Gastrocnemius medialis (tissue), 4 donors: Measurements from ENCODE around the gene CCNB1IP1. TPM values are rescaled to one million over a fixed set of nuclear protein-coding genes. Genes with fewer than 3 reads are reported as not detected.

Experiments
- ATAC-seq, 2 donors: fragments of 150-250 bp; one replicate each; pipeline ENCODE4 v1.9.1; 2016
- DNase-seq, 2 donors: peaks; one replicate each; pipeline ENCODE4 v3.0.0-alpha.2; 2019
- H3K27ac ChIP-seq, 4 donors: fragments of 200-600 bp; sonication (generic); 1 replicate in 1 of 4; 2 replicates in 3 of 4; pipeline ENCODE4 v1.5.1; 2016 to 2018; ENCODE audit warnings: mild to moderate bottlenecking in 2 of 4, moderate library complexity in 1 of 4
- H3K27me3 ChIP-seq, 3 donors: fragments of 200-600 bp; sonication (generic) in 2 of 3; 1 replicate in 1 of 3; 2 replicates in 2 of 3; pipeline versions ENCODE4 v1.5.1 to v1.6.0; 2016 to 2019; ENCODE audit warnings: mild to moderate bottlenecking in 1 of 3, moderate library complexity in 1 of 3
- H3K36me3 ChIP-seq, 2 donors: fragments of 200-600 bp; sonication (generic) in 1 of 2; one replicate each; pipeline ENCODE4 v1.5.1; 2017 to 2018
- H3K4me1 ChIP-seq, 2 donors: fragments of 200-600 bp; sonication (generic) in 1 of 2; one replicate each; pipeline ENCODE4 v1.5.1; 2016 to 2017; ENCODE audit warnings: mild to moderate bottlenecking in 2 of 2
- H3K4me3 ChIP-seq, 4 donors: fragments of 200-600 bp; sonication (generic) in 3 of 4; 1 replicate in 1 of 4; 2 replicates in 3 of 4; pipeline ENCODE4 v1.5.1; 2016 to 2019; ENCODE audit warnings: mild to moderate bottlenecking in 2 of 4
- H3K9me3 ChIP-seq, 3 donors: fragments of 200-600 bp; sonication (generic) in 2 of 3; 1 replicate in 1 of 3; 2 replicates in 2 of 3; pipeline ENCODE4 v1.5.1; 2016 to 2019
- CTCF ChIP-seq, 5 experiments: fragments of 450-650 bp in 3 of 5; fragments of 200-600 bp in 2 of 5; sonication (generic) in 2 of 5; IDR thresholded peaks in 4 of 5; conservative IDR thresholded peaks in 1 of 5; 1 replicate in 4 of 5; 2 replicates in 1 of 5; pipeline ENCODE4 v1.5.1; 2016 to 2019; ENCODE audit warnings: antibody characterized with exemption in 5 of 5, mild to moderate bottlenecking in 3 of 5, moderate library complexity in 3 of 5
- POLR2A ChIP-seq, 2 donors: fragments of 450-650 bp; IDR thresholded peaks; one replicate each; pipeline ENCODE4 v1.6.1; 2017; ENCODE audit warnings: antibody characterized with exemption in 2 of 2, mild to moderate bottlenecking in 2 of 2, moderate library complexity in 2 of 2
- in situ Hi-C, 4 donors: fragments of 200-750 bp; cut with MboI; loops; one replicate each; pipeline versions ENCODE4 v1.15.0 to v1.8.0; 2017; ENCODE audit warnings: low sequenced_read_pairs in 4 of 4
- intact Hi-C: fragments of 100-400 bp; cut with DNase I; formaldehyde crosslinking; loops from one replicate; pipeline ENCODE4 v1.15.1; 2023; ENCODE audit warnings: low total_unique reads
- total RNA-seq, 4 donors: library from RNA; depleted of rRNA; stranded (reverse); fragments of >200 nt; gene quantifications; one replicate each; pipeline versions ENCODE4 v1.1.0 to v1.2.3, GENCODE V29; 2016

The CCNB1IP1 gene
- total RNA-seq, 4 donors from 2014 or later: 15.7 to 42.9 (median 30.2) TPM

- in situ Hi-C loops (loop anchor here (5.0 to 25.0 kb wide), 5 partner anchors 65 to 640 kb away; partner anchors contain the start of genes APEX1 (in 3 of the 4), OSGEP (in 3 of the 4), PIP4P1 (in 3 of the 4) and PNP (in 3 of the 4)), intact Hi-C loops (loop anchor here (10.0 kb wide), 1 partner anchor 757 kb away; the partner anchor contains the start of gene TMEM253)
- Histone ChIP-seq H3K4me1 (peaks cover 5 to 10% of the 10 kb centered on the region in 2 donors), H3K36me3 (peaks cover 2 to 55% of the 10 kb centered on the region in 2 donors), H3K27ac (no peak overlapping the region), H3K9me3 (no peaks in the 10 kb centered on the region), H3K27me3 (no peaks in the 10 kb centered on the region), H3K4me3 (no peak overlapping the region)
- no peak for TF ChIP-seq POLR2A (IDR thresholded peaks at IDR 0.05)
- TF ChIP-seq CTCF (IDR thresholded peaks at IDR 0.05 in 4 of 5, conservative IDR thresholded peaks at IDR 0.05 in 1 of 5): no peak
- DNase-seq: no peak
- ATAC-seq: no peak
Measured at GRCh38 chr14:20347747-20348146, 14.7 kb upstream of the CCNB1IP1 start.

GRCh38 chr14:20346713-20347112 is 13.6 kb upstream of the CCNB1IP1 start:
- H3K27me3 ChIP-seq: no peaks in the 10 kb centered on the region
- peaks cover 5 to 10% of the 10 kb centered on the region in 2 donors for H3K4me1 ChIP-seq
- intact Hi-C loops: loop anchor here (10.0 kb wide), 1 partner anchor 758 kb away; the partner anchor contains the start of gene TMEM253
- no peak overlapping the region for H3K27ac ChIP-seq
- DNase-seq: no peak
- TF ChIP-seq CTCF (IDR thresholded peaks at IDR 0.05 in 4 of 5, conservative IDR thresholded peaks at IDR 0.05 in 1 of 5) (no peak), POLR2A (IDR thresholded peaks at IDR 0.05) (no peak)
- no peak overlapping the region for H3K4me3 ChIP-seq
- in situ Hi-C loops: loop anchor here (5.0 to 25.0 kb wide), 5 partner anchors 66 to 641 kb away; partner anchors contain the start of genes APEX1 (in 3 of the 4), OSGEP (in 3 of the 4), PIP4P1 (in 3 of the 4) and PNP (in 3 of the 4)
- H3K36me3 ChIP-seq: peaks cover 2 to 45% of the 10 kb centered on the region in 2 donors
- no peak for ATAC-seq
- no peaks in the 10 kb centered on the region for H3K9me3 ChIP-seq

- ATAC-seq (no peak), DNase-seq (no peak)
- TF ChIP-seq POLR2A (IDR thresholded peaks at IDR 0.05): no peak
- TF ChIP-seq CTCF (IDR thresholded peaks at IDR 0.05 in 4 of 5, conservative IDR thresholded peaks at IDR 0.05 in 1 of 5): no peak
- peaks cover 5 to 10% of the 10 kb centered on the region in 2 donors for H3K4me1 ChIP-seq
- H3K27me3 ChIP-seq: no peaks in the 10 kb centered on the region
- no peaks in the 10 kb centered on the region for H3K9me3 ChIP-seq
- no peak overlapping the region for H3K27ac ChIP-seq
- H3K4me3 ChIP-seq: no peak overlapping the region
- in situ Hi-C loops (loop anchor here (5.0 to 25.0 kb wide), 5 partner anchors 67 to 642 kb away; partner anchors contain the start of genes APEX1 (in 3 of the 4), OSGEP (in 3 of the 4), PIP4P1 (in 3 of the 4) and PNP (in 3 of the 4)), intact Hi-C loops (loop anchor here (10.0 kb wide), 1 partner anchor 759 kb away; the partner anchor contains the start of gene TMEM253)
- peaks cover 2 to 32% of the 10 kb centered on the region in 2 donors for H3K36me3 ChIP-seq
Measured at GRCh38 chr14:20345366-20345765, 12.3 kb upstream of the CCNB1IP1 start.

- peak overlapping the region; percentile 88 to 94 (median 92) for H3K27ac ChIP-seq
- ATAC-seq (no peak), DNase-seq (no peak)
- TF ChIP-seq POLR2A (IDR thresholded peaks at IDR 0.05) (no peak), CTCF (IDR thresholded peaks at IDR 0.05 in 4 of 5, conservative IDR thresholded peaks at IDR 0.05 in 1 of 5) (no peak)
- peaks cover 0 to 16% of the 10 kb centered on the region in 2 donors for H3K36me3 ChIP-seq
- H3K4me3 ChIP-seq: peak overlapping the region; percentile 65 to 79 (median 76)
- in situ Hi-C loops (loop anchor here (10.0 to 25.0 kb wide), 4 partner anchors 118 to 643 kb away; partner anchors contain the start of genes APEX1 (in 3 of the 4), OSGEP (in 3 of the 4), PIP4P1 (in 3 of the 4) and PNP (in 3 of the 4)), intact Hi-C loops (loop anchor here (1.0 to 10.0 kb wide), 6 partner anchors 11 to 761 kb away; partner anchors contain the start of genes CCNB1IP1, PIP4P1, TEP1 and TMEM253)
- H3K27me3 ChIP-seq: no peaks in the 10 kb centered on the region
- peaks cover 5 to 10% of the 10 kb centered on the region in 2 donors for H3K4me1 ChIP-seq
- no peaks in the 10 kb centered on the region for H3K9me3 ChIP-seq
Measured at GRCh38 chr14:20343862-20344220, 10.8 kb upstream of the CCNB1IP1 start.
